IMR-90 (cell line): ENCODE measurements around the gene ASB1. TPM values are rescaled to one million over a fixed set of nuclear protein-coding genes. Genes with fewer than 3 reads are reported as not detected.

Experiments used
- ATAC-seq: fragments of 200-7000 bp; cut with Tn5 transposase; 2 replicates; pipeline ENCODE4 v1.9.1; 2020; ENCODE audit warnings: low read depth, mild to moderate bottlenecking, moderate library complexity
- BruUV-seq: library from RNA; stranded (reverse); fragments of 400-500 nt; replicated peaks from 2 replicates; lab custom pipeline; 2021; lab: Mats Ljungman, UMichigan
- CTCF ChIA-PET: fragments of 300-600 bp; formaldehyde crosslinking; extraction: SDS; loops from one replicate; lab custom pipeline; 2021; ENCODE audit warnings: antibody characterized with exemption; lab: Yijun Ruan, JAX
- POLR2A ChIA-PET: fragments of 300-600 bp; sonication (Branson Sonifier 250); formaldehyde crosslinking; loops from one replicate; lab custom pipeline; 2022; ENCODE audit warnings: antibody characterized with exemption; ENCODE audit not compliant: unreplicated experiment; lab: Charles Lee
- DNase-seq: peaks from one replicate; pipeline ENCODE4 v3.0.0; 2013
- H2AFZ ChIP-seq: replicated peaks from 2 replicates; pipeline ENCODE3; 2013; ENCODE audit warnings: low read length, mild to moderate bottlenecking; ENCODE audit not compliant: poor library complexity
- H2AK5ac ChIP-seq: 2 replicates; pipeline ENCODE4 v1.6.1; 2013; ENCODE audit warnings: low read depth, low read length, inconsistent platforms
- H2AK9ac ChIP-seq: replicated peaks from 2 replicates; pipeline ENCODE3; 2013; ENCODE audit warnings: mild to moderate bottlenecking, low read depth, low read length, moderate library complexity; ENCODE audit not compliant: poor library complexity
- H2BK120ac ChIP-seq: 2 replicates; pipeline ENCODE4 v1.6.1; 2013; ENCODE audit warnings: low read depth, low read length, inconsistent platforms
- H2BK15ac ChIP-seq: 3 replicates; pipeline ENCODE4 v1.6.1; 2013; ENCODE audit warnings: low read depth, low read length, inconsistent platforms
- H2BK20ac ChIP-seq: 2 replicates; pipeline ENCODE4 v1.6.1; 2013; ENCODE audit warnings: low read depth, mild to moderate bottlenecking, inconsistent platforms, low read length, moderate library complexity
- H2BK5ac ChIP-seq: 2 replicates; pipeline ENCODE4 v1.6.1; 2013; ENCODE audit warnings: mild to moderate bottlenecking, low read depth, low read length, inconsistent platforms; ENCODE audit not compliant: poor library complexity, severe bottlenecking
- H3K14ac ChIP-seq: replicated peaks from 2 replicates; pipeline ENCODE4 v1.6.1; 2013; ENCODE audit warnings: low read depth, low read length, inconsistent platforms
- H3K18ac ChIP-seq: 2 replicates; pipeline ENCODE4 v1.6.1; 2013; ENCODE audit warnings: low read depth, low read length, control low read depth
- H3K23ac ChIP-seq: 2 replicates; pipeline ENCODE4 v1.6.1; 2013; ENCODE audit warnings: low read depth, low read length, inconsistent platforms
- H3K27ac ChIP-seq: 2 replicates; pipeline ENCODE4 v1.5.1; 2013; ENCODE audit warnings: mild to moderate bottlenecking, control low read depth, low read length; ENCODE audit not compliant: insufficient read depth
- H3K27me3 ChIP-seq: 2 replicates; pipeline ENCODE4 v1.6.1; 2013; ENCODE audit warnings: low read length; ENCODE audit not compliant: control insufficient read depth, insufficient read depth
- H3K36me3 ChIP-seq: 2 replicates; pipeline ENCODE4 v1.6.1; 2013; ENCODE audit warnings: low read length, mixed read lengths; ENCODE audit not compliant: control insufficient read depth, insufficient read depth
- H3K4ac ChIP-seq: 2 replicates; pipeline ENCODE4 v1.6.1; 2013; ENCODE audit warnings: low read depth, low read length, inconsistent platforms
- H3K4me1 ChIP-seq: 2 replicates; pipeline ENCODE4 v1.6.1; 2013; ENCODE audit warnings: low read length, mixed read lengths; ENCODE audit not compliant: control insufficient read depth, insufficient read depth
- H3K4me2 ChIP-seq: 2 replicates; pipeline ENCODE4 v1.6.1; 2013; ENCODE audit warnings: low read depth, mild to moderate bottlenecking, control low read depth, low read length, moderate library complexity
- H3K4me3 ChIP-seq: 2 replicates; pipeline ENCODE4 v1.5.1; 2013; ENCODE audit warnings: low read depth, mild to moderate bottlenecking, control low read depth, low read length, moderate library complexity; ENCODE audit not compliant: insufficient read depth
- H3K56ac ChIP-seq: 2 replicates; pipeline ENCODE4 v1.6.1; 2013; ENCODE audit warnings: low read length, inconsistent platforms; ENCODE audit not compliant: insufficient read depth; ENCODE audit errors: extremely low read depth
- H3K79me1 ChIP-seq, 2 experiments: 2 replicates each; pipeline ENCODE4 v1.6.1; 2013; ENCODE audit warnings: low read length in 2 of 2, inconsistent platforms in 1 of 2, low read depth in 1 of 2
- H3K9ac ChIP-seq: 2 replicates; pipeline ENCODE4 v1.6.1; 2013; ENCODE audit warnings: low read depth, low read length, control low read depth
- H3K9me1 ChIP-seq: 2 replicates; pipeline ENCODE4 v1.6.1; 2013; ENCODE audit warnings: low read length, inconsistent platforms; ENCODE audit not compliant: insufficient read depth
- H3K9me3 ChIP-seq: 2 replicates; pipeline ENCODE4 v1.6.1; 2013; ENCODE audit warnings: low read length; ENCODE audit not compliant: control insufficient read depth, insufficient read depth
- H4K20me1 ChIP-seq: 2 replicates; pipeline ENCODE4 v1.6.1; 2013; ENCODE audit warnings: low read length, inconsistent platforms; ENCODE audit not compliant: insufficient read depth
- H4K5ac ChIP-seq: 2 replicates; pipeline ENCODE4 v1.6.1; 2013; ENCODE audit warnings: mild to moderate bottlenecking, low read depth, low read length, control low read depth
- H4K8ac ChIP-seq, 2 experiments: 2 replicates each; pipeline ENCODE4 v1.6.1; 2013; ENCODE audit warnings: low read depth in 2 of 2, low read length in 2 of 2, control low read depth in 1 of 2, inconsistent platforms in 1 of 2
- H4K91ac ChIP-seq: 2 replicates; pipeline ENCODE4 v1.6.1; 2013; ENCODE audit warnings: low read depth, low read length, inconsistent platforms; ENCODE audit not compliant: insufficient read depth
- BHLHE40 ChIP-seq: fragments of 150-350 bp; IDR thresholded peaks from 2 replicates; pipeline ENCODE4 v1.6.1; 2016; ENCODE audit warnings: mild to moderate bottlenecking, low read depth, low read length
- CEBPB ChIP-seq: IDR thresholded peaks from 2 replicates; pipeline ENCODE4 v1.6.1; 2012; ENCODE audit warnings: low read depth, low read length, improper control_type of control experiment
- CHD1 ChIP-seq: IDR thresholded peaks from 2 replicates; pipeline ENCODE4 v1.6.1; 2012; ENCODE audit warnings: low read depth, low read length, improper control_type of control experiment
- FOS ChIP-seq: fragments of 150-350 bp; IDR thresholded peaks from 2 replicates; pipeline ENCODE4 v1.6.1; 2016; ENCODE audit warnings: low read depth, low read length
- MAFK ChIP-seq: IDR thresholded peaks from 2 replicates; pipeline ENCODE4 v1.6.1; 2012; ENCODE audit warnings: low read depth, low read length, improper control_type of control experiment
- MAZ ChIP-seq: IDR thresholded peaks from 2 replicates; pipeline ENCODE4 v1.6.1; 2012; ENCODE audit warnings: low read depth, mild to moderate bottlenecking, low read length, improper control_type of control experiment, moderate library complexity, borderline replicate concordance
- MXI1 ChIP-seq: IDR thresholded peaks from 2 replicates; pipeline ENCODE4 v1.6.1; 2012; ENCODE audit warnings: low read depth, mild to moderate bottlenecking, low read length, moderate library complexity, borderline replicate concordance
- NFE2L2 ChIP-seq: fragments of 150-350 bp; IDR thresholded peaks from 2 replicates; pipeline ENCODE4 v1.6.1; 2016; ENCODE audit warnings: low read depth, mild to moderate bottlenecking, low read length
- POLR2A ChIP-seq: IDR thresholded peaks from 2 replicates; pipeline ENCODE4 v1.6.1; 2012; ENCODE audit warnings: mild to moderate bottlenecking, low read depth, low read length
- RAD21 ChIP-seq: IDR thresholded peaks from 2 replicates; pipeline ENCODE4 v1.6.1; 2012; ENCODE audit warnings: low read length, improper control_type of control experiment
- RCOR1 ChIP-seq: IDR thresholded peaks from 2 replicates; pipeline ENCODE4 v1.6.1; 2012; ENCODE audit warnings: mild to moderate bottlenecking, low read length, improper control_type of control experiment; ENCODE audit not compliant: insufficient replicate concordance
- RFX5 ChIP-seq: IDR thresholded peaks from 2 replicates; pipeline ENCODE4 v1.8.0; 2012; ENCODE audit warnings: low read depth, mild to moderate bottlenecking, low read length, moderate library complexity
- SMC3 ChIP-seq: fragments of 150-350 bp; IDR thresholded peaks from 2 replicates; pipeline ENCODE4 v1.6.1; 2016; ENCODE audit warnings: low read depth, mild to moderate bottlenecking, antibody characterized with exemption, low read length, moderate library complexity
- WGBS, 2 experiments: methylation state at CpG; one replicate each; pipeline versions ENCODE4 v1.1.5 to v1.1.7; 2013; ENCODE audit warnings: missing lambda C conversion rate in 2 of 2; ENCODE audit not compliant: insufficient read length in 1 of 2; ENCODE audit errors: extremely low coverage in 2 of 2; 5-methylcytosine and 5-hydroxymethylcytosine counted together
- dilution Hi-C: fragments of 300-500 bp; cut with HindIII; formaldehyde crosslinking; loops from one replicate; pipeline ENCODE4 v1.14.3; 2018; ENCODE audit warnings: low sequenced_read_pairs; ENCODE audit not compliant: unreplicated experiment
- in situ Hi-C: fragments of 300-500 bp; cut with MboI; formaldehyde crosslinking; loops from 3 replicates; pipeline ENCODE4 v1.14.3; 2019; ENCODE audit warnings: low sequenced_read_pairs, inconsistent platforms, mixed read lengths
- intact Hi-C: fragments of 100-400 bp; cut with micrococcal nuclease; formaldehyde crosslinking; loops from 2 replicates; pipeline ENCODE4 v1.10.0; 2022
- polyA plus RNA-seq, 3 experiments: library from polyadenylated mRNA; depleted of rRNA; stranded (reverse); fragments of >200 nt; gene quantifications; 2 replicates each; pipeline ENCODE4 v1.2.3, GENCODE V29; 2012; ENCODE audit warnings: low replicate concordance in 1 of 3
- total RNA-seq: library from RNA; depleted of rRNA; stranded (reverse); fragments of >200 nt; gene quantifications from 2 replicates; pipeline ENCODE4 v1.2.3, GENCODE V29; 2012
- TF ChIP-seq, protein P1 (sequence below): fragments of 150-350 bp; IDR thresholded peaks from 2 replicates; pipeline ENCODE4 v1.6.1; 2016; ENCODE audit warnings: low read depth, mild to moderate bottlenecking, low read length, moderate library complexity, borderline replicate concordance
- TF ChIP-seq, protein P2 (sequence below): fragments of 150-350 bp; IDR thresholded peaks from 2 replicates; pipeline ENCODE4 v1.6.1; 2017; ENCODE audit warnings: mild to moderate bottlenecking, antibody characterized with exemption, low read length, low read depth
- TF ChIP-seq, protein P3 (sequence below): conservative IDR thresholded peaks from 2 replicates; pipeline ENCODE4 v1.5.1; 2012; ENCODE audit warnings: mild to moderate bottlenecking, low read depth, low read length, improper control_type of control experiment

ASB1 gene
- total and polyA plus RNA-seq, 2 of the 4 experiments (the other 2 are of a cell fraction) = 23.5 to 37.3 TPM

DNA sequence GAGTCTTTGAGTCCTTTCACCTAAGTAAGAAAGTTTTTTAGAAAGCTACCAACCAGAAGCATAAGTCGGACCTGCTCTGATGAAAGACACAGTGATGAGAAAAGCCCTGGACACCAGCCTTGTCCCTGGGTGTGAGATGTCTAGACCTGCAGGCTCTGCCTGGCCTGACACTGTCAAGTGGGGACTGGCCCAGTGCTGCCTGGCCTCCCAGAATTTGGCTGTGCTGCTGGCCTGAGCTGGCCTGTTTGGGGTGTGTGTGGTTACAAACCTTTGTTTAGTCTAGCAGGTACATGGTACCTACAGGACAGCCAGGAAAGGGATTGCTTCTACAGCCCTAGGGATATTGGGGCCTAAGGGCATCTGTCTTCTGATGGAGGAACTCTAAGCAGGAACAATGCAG, 48.3 kb downstream of the ASB1 start:
- no peak overlapping the region for H4K91ac ChIP-seq
- POLR2A ChIA-PET = no interaction called here
- no peak overlapping the region for H3K23ac ChIP-seq
- no peak for ATAC-seq
- CTCF ChIA-PET = no interaction called here
- intact Hi-C loops = no loop called here
- TF ChIP-seq NFE2L2 (no peak), POLR2A (no peak), MAZ (no peak), MAFK (no peak), CEBPB (no peak), RAD21 (no peak), RCOR1 (no peak), MXI1 (no peak), CHD1 (no peak), RFX5 (no peak), BHLHE40 (no peak), SMC3 (no peak), FOS (no peak)
- TF ChIP-seq, protein P1, sequence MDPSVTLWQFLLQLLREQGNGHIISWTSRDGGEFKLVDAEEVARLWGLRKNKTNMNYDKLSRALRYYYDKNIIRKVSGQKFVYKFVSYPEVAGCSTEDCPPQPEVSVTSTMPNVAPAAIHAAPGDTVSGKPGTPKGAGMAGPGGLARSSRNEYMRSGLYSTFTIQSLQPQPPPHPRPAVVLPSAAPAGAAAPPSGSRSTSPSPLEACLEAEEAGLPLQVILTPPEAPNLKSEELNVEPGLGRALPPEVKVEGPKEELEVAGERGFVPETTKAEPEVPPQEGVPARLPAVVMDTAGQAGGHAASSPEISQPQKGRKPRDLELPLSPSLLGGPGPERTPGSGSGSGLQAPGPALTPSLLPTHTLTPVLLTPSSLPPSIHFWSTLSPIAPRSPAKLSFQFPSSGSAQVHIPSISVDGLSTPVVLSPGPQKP = no peak
- TF ChIP-seq, protein P2, sequence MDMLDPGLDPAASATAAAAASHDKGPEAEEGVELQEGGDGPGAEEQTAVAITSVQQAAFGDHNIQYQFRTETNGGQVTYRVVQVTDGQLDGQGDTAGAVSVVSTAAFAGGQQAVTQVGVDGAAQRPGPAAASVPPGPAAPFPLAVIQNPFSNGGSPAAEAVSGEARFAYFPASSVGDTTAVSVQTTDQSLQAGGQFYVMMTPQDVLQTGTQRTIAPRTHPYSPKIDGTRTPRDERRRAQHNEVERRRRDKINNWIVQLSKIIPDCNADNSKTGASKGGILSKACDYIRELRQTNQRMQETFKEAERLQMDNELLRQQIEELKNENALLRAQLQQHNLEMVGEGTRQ = no peak
- TF ChIP-seq, protein P3, sequence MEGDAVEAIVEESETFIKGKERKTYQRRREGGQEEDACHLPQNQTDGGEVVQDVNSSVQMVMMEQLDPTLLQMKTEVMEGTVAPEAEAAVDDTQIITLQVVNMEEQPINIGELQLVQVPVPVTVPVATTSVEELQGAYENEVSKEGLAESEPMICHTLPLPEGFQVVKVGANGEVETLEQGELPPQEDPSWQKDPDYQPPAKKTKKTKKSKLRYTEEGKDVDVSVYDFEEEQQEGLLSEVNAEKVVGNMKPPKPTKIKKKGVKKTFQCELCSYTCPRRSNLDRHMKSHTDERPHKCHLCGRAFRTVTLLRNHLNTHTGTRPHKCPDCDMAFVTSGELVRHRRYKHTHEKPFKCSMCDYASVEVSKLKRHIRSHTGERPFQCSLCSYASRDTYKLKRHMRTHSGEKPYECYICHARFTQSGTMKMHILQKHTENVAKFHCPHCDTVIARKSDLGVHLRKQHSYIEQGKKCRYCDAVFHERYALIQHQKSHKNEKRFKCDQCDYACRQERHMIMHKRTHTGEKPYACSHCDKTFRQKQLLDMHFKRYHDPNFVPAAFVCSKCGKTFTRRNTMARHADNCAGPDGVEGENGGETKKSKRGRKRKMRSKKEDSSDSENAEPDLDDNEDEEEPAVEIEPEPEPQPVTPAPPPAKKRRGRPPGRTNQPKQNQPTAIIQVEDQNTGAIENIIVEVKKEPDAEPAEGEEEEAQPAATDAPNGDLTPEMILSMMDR = no peak
- 80% methylated on average over 1 of the region's 1 CpG; no CpG with 5 or more reads in 1 of the 2 experiments for WGBS, 2 experiments
- H3K4me1 ChIP-seq = no peaks in the 10 kb centered on the region
- no peak overlapping the region for H2BK15ac ChIP-seq
- H3K18ac ChIP-seq = no peak overlapping the region
- H3K14ac ChIP-seq = no peak overlapping the region
- H3K4me3 ChIP-seq = no peak overlapping the region
- H3K56ac ChIP-seq = no peak overlapping the region
- in situ Hi-C loops = no loop called here
- no peaks in the 10 kb centered on the region for H3K9me1 ChIP-seq
- no peak overlapping the region for H3K9ac ChIP-seq
- H2AFZ ChIP-seq = no peak overlapping the region
- H3K4me2 ChIP-seq = no peak overlapping the region
- no peaks in the 10 kb centered on the region for H4K20me1 ChIP-seq
- H3K36me3 ChIP-seq = no peaks in the 10 kb centered on the region
- no peak overlapping the region for H3K27ac ChIP-seq
- H4K8ac ChIP-seq = no peak overlapping the region
- DNase-seq = no peak
- BruUV-seq = no TSS peak
- no peak overlapping the region for H2BK20ac ChIP-seq
- H3K27me3 ChIP-seq = no peaks in the 10 kb centered on the region
- no peak overlapping the region for H2BK120ac ChIP-seq
- no peak overlapping the region for H3K4ac ChIP-seq
- H3K9me3 ChIP-seq = peaks cover 9% of the 10 kb centered on the region
- no peak overlapping the region for H2AK5ac ChIP-seq
- H2BK5ac ChIP-seq = no peak overlapping the region
- dilution Hi-C loops = no loop called here
- H3K79me1 ChIP-seq = no peaks in the 10 kb centered on the region
- H2AK9ac ChIP-seq = no peak overlapping the region
- no peak overlapping the region for H4K5ac ChIP-seq
